ENCODE results near the gene ASGR2.
A peak's percentile ranks its signal among the peaks of the same experiment; 100 is the strongest.
"Not testable (repeated sequence)": the region's sequence is repeated elsewhere in the genome, so short reads cannot be mapped to it uniquely, and the experiment has no call there.

Gene ASGR2

GRCh38 chr17:7123844-7124243 is 9.2 kb upstream of the ASGR2 start:
- no peak for DNase-seq

- no peak for DNase-seq
Measured at GRCh38 chr17:7122381-7122780, 7.8 kb upstream of the ASGR2 start.

GRCh38 chr17:7120635-7121034 is 6.0 kb upstream of the ASGR2 start:
- peak in 1 of 2 donors; percentile 37 for DNase-seq

- DNase-seq: no peak
Measured at GRCh38 chr17:7120123-7120522, 5.5 kb upstream of the ASGR2 start.

- DNase-seq: no peak
Measured at GRCh38 chr17:7119314-7119713, 4.7 kb upstream of the ASGR2 start.

GRCh38 chr17:7114875-7115614 is 423 bp upstream of the ASGR2 start:
- DNase-seq: peak in 1 of 2 donors; percentile 31

- DNase-seq: no peak
Measured at GRCh38 chr17:7113273-7114071, 1.1 kb downstream of the ASGR2 start.

GRCh38 chr17:7112510-7113108 is 2.0 kb downstream of the ASGR2 start:
- no peak for DNase-seq

- DNase-seq: peak in 1 of 2 donors; percentile 31
Measured at GRCh38 chr17:7111784-7112509, 2.7 kb downstream of the ASGR2 start.

- no peak for DNase-seq
Measured at GRCh38 chr17:7110617-7111306, 3.9 kb downstream of the ASGR2 start.

- DNase-seq: no peak
Measured at GRCh38 chr17:7109461-7110322, 4.9 kb downstream of the ASGR2 start.

- DNase-seq: no peak
Measured at GRCh38 chr17:7108981-7109380, 5.6 kb downstream of the ASGR2 start.

GRCh38 chr17:7108560-7108925 is 6.1 kb downstream of the ASGR2 start:
- DNase-seq: no peak

- DNase-seq: no peak
Measured at GRCh38 chr17:7107795-7108559, 6.6 kb downstream of the ASGR2 start.

GRCh38 chr17:7107012-7107754 is 7.4 kb downstream of the ASGR2 start:
- no peak for DNase-seq

GRCh38 chr17:7102421-7102820 is 12.2 kb downstream of the ASGR2 start:
- no peak for DNase-seq

GRCh38 chr17:7101531-7101930 is 13.1 kb downstream of the ASGR2 start:
- no peak for DNase-seq

- not testable (repeated sequence) for DNase-seq
Measured at GRCh38 chr17:7100641-7101379, 13.8 kb downstream of the ASGR2 start.

- DNase-seq: peak in 1 of 2 donors; percentile 28
Measured at GRCh38 chr17:7098802-7099459, 15.7 kb downstream of the ASGR2 start.

Data from CD4-positive, alpha-beta T cell treated with Interleukin-4 for 1 hour (primary cell).